Glomerular visceral epithelial cell (primary cell): Measurements from ENCODE around the gene CAND2.
"Not testable (repeated sequence)": the region's sequence is repeated elsewhere in the genome, so short reads cannot be mapped to it uniquely, and the experiment has no call there.

ENCODE experiments used
- DNase-seq: peaks from one replicate; pipeline ENCODE4 v3.0.0-alpha.2; 2016; ENCODE audit errors: extremely low spot score

The CAND2 gene

GRCh38 chr3:12771236-12771635 lies 25.2 kb upstream of the CAND2 start:
- DNase-seq = no peak

- no peak for DNase-seq
Measured at GRCh38 chr3:12772462-12772861, 24.0 kb upstream of the CAND2 start.

- DNase-seq = no peak
Measured at GRCh38 chr3:12773030-12773709, 23.3 kb upstream of the CAND2 start.

- no peak for DNase-seq
Measured at GRCh38 chr3:12773710-12774086, 22.8 kb upstream of the CAND2 start.

- no peak for DNase-seq
Measured at GRCh38 chr3:12774619-12775018, 21.9 kb upstream of the CAND2 start.

- DNase-seq = no peak
Measured at GRCh38 chr3:12775226-12775625, 21.3 kb upstream of the CAND2 start.

- DNase-seq = not testable (repeated sequence)
Measured at GRCh38 chr3:12775970-12776369, 20.5 kb upstream of the CAND2 start.

- DNase-seq = no peak
Measured at GRCh38 chr3:12777171-12777570, 19.3 kb upstream of the CAND2 start.

- no peak for DNase-seq
Measured at GRCh38 chr3:12780751-12781150, 15.7 kb upstream of the CAND2 start.

- DNase-seq = no peak
Measured at GRCh38 chr3:12782172-12782815, 14.2 kb upstream of the CAND2 start.

- no peak for DNase-seq
Measured at GRCh38 chr3:12785096-12785495, 11.4 kb upstream of the CAND2 start.

GRCh38 chr3:12787346-12787745 lies 9.1 kb upstream of the CAND2 start:
- DNase-seq = not testable (repeated sequence)

- not testable (repeated sequence) for DNase-seq
Measured at GRCh38 chr3:12787967-12788690, 8.4 kb upstream of the CAND2 start.

- no peak for DNase-seq
Measured at GRCh38 chr3:12791430-12791829, 5.0 kb upstream of the CAND2 start.

GRCh38 chr3:12793701-12794100 lies 2.8 kb upstream of the CAND2 start:
- no peak for DNase-seq

- DNase-seq = no peak
Measured at GRCh38 chr3:12797124-12797891, 828 bp downstream of the CAND2 start.

GRCh38 chr3:12797892-12798558 lies 1.5 kb downstream of the CAND2 start:
- DNase-seq = no peak

GRCh38 chr3:12798559-12799179 lies 2.2 kb downstream of the CAND2 start:
- no peak for DNase-seq

GRCh38 chr3:12799525-12800440 lies 3.3 kb downstream of the CAND2 start:
- no peak for DNase-seq

GRCh38 chr3:12803371-12803770 lies 6.9 kb downstream of the CAND2 start:
- no peak for DNase-seq
